HL-60/S4 treated with retinoic acid at 250 ng/mL for 4 days and 3 days (cell line): ENCODE data around the gene TYRP1.

Experiments used
- in situ Hi-C: fragments of 300-500 bp; cut with MboI; formaldehyde crosslinking; loops from 2 replicates; pipeline ENCODE4 v1.7.0; 2022; ENCODE audit warnings: low sequenced_read_pairs

TYRP1 gene

DNA sequence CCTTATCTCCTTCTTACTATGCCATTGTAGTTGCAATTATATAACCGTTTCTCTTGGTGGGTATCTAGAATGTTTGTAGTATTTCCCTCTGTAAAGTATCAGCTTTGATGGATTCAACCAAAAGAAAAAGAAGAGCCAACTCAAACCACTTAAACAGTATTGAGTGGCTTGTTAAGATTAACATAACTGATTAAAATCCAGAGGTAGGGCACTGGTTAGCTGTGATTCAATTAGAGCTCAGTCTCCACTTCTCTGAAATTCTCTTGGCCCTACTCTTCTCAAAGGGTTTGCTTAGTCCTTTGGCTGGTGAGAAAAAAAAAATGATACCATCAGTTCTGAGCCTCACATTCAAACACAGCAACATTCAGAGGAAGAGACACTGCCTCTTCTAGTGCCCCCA lies 37.0 kb downstream of the TYRP1 start:
- in situ Hi-C loops: no loop called here

GRCh38 chr9:12730927-12731326 lies 37.7 kb downstream of the TYRP1 start:
- in situ Hi-C loops: no loop called here

- in situ Hi-C loops: no loop called here
Observed at GRCh38 chr9:12732971-12733370, 39.8 kb downstream of the TYRP1 start.

GRCh38 chr9:12735665-12736064 lies 42.5 kb downstream of the TYRP1 start:
- in situ Hi-C loops: no loop called here

GRCh38 chr9:12737871-12738270 lies 44.7 kb downstream of the TYRP1 start:
- in situ Hi-C loops: no loop called here

DNA sequence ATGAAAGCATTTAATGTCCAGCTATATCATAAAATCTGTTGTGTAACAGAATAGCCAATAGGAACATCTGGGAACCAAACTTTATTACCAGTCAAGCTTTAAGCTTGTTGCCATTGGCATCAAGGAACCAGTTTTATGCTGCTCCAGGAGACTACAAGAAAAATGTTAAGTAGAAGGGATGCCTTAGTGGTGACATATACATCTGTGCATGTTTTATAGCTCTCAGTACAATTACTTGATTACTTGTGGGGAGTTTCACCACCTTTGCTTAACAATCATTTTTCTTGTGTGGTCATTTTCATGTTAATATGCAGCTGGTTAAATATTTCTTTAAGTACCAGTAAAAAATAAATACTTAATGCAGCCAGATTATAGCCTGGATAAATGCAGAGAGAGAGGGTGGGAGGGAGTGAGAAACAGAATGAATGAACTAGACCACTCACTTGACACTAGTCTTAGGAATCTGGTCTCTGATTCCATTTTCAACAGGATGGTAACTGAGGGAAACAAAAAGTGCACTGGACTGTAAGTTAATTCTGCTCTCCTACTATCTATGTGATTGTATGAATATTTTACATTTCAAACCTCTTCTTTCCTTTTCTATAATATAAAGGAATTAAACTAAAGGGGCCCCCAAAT lies 45.9 kb downstream of the TYRP1 start:
- in situ Hi-C loops: no loop called here

DNA sequence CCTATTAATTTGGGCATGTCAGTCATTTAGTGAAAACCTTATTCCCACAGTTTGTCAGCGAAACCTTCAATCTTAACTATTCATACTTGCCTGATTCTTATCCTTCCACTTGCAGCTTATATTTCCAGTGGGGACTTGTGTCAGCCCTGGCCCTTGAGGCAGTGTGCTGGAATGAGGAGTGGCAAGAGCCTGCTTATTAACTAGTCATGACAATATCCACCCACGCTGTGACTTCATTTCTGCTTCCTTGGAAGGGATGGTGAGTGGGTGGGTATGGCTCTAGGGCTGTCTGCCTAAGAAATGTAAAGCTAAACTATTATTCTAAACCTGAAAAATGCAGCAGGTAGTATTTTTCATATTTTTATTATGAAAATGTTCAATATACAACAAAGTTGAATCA lies 47.7 kb downstream of the TYRP1 start:
- in situ Hi-C loops: no loop called here

GRCh38 chr9:12748016-12748415 lies 54.8 kb downstream of the TYRP1 start:
- in situ Hi-C loops: no loop called here

DNA sequence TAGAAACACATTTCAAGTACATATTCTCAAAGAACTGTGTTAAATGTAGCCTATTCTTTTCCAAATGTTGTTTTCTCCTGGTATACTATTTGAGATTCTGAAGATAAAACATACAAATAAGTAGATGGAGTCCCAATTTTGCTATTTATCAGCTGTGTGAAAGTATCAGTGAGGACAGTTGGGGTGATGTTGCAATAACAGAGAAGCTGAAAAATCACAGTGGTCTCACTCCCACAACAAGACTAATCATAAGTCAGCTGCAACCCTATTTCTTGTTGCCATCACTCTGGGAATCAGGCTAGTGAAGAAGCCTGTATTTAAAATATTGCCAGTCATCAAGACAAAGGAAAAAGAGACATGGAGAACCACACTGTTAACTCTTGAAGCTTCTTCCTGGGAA lies 55.8 kb downstream of the TYRP1 start:
- in situ Hi-C loops: no loop called here

DNA sequence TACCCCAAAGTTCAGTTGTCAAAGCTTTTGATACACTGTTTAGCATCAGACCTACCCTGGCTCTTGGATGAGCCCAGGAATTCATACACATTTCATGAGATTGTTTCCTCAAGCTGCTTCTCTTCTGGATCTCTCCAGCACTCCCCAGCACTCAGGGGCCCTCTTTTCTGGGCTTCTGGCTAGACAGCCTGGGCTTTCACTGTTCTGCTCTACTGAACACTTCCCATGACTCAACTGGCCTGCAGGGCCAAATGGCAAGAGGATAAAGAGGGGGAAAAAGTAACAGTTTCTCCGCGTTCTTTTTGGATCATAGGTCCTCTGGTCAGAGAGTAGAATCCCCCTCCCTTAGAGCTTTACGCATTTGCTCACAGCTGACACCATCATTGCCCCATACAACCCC lies 60.7 kb downstream of the TYRP1 start:
- in situ Hi-C loops: no loop called here

GRCh38 chr9:12759761-12760160 lies 66.6 kb downstream of the TYRP1 start:
- in situ Hi-C loops: no loop called here
